Brain microvascular endothelial cell (primary cell): ENCODE data around the gene EXO1.

Source experiments
- DNase-seq: peaks from one replicate; pipeline ENCODE4 v3.0.0-alpha.2; 2020
- H3K27ac ChIP-seq: fragments of 250-450 bp; sonication (Bioruptor Pico); 2 replicates; pipeline ENCODE4 v1.5.1; 2020; ENCODE audit warnings: mild to moderate bottlenecking, moderate library complexity
- H3K27me3 ChIP-seq: fragments of 250-450 bp; sonication (Bioruptor Pico); replicated peaks from 2 replicates; pipeline ENCODE4 v1.5.1; 2020; ENCODE audit warnings: mild to moderate bottlenecking
- H3K36me3 ChIP-seq: fragments of 250-450 bp; sonication (Bioruptor Pico); replicated peaks from 2 replicates; pipeline ENCODE4 v1.5.1; 2020; ENCODE audit warnings: mild to moderate bottlenecking
- H3K4me3 ChIP-seq: 2 replicates; pipeline ENCODE4 v1.5.1; 2011; ENCODE audit warnings: low read depth, mild to moderate bottlenecking, control low read depth, low read length, moderate library complexity
- CTCF ChIP-seq: IDR thresholded peaks from 2 replicates; pipeline ENCODE4 v1.5.1; 2011; ENCODE audit warnings: low read depth, mild to moderate bottlenecking, moderate library complexity, low read length, control low read depth, inconsistent platforms; ENCODE audit errors: missing control alignments
- in situ Hi-C: cut with HindIII; loops from 2 replicates; pipeline ENCODE4 v1.10.0; 2017; ENCODE audit warnings: low sequenced_read_pairs, low pct_ligation_motif_present

Gene EXO1

GRCh38 chr1:241827264-241827663, 20.7 kb upstream of the EXO1 start:
- Histone ChIP-seq H3K4me3 (no peak overlapping the region), H3K36me3 (no peaks in the 10 kb centered on the region), H3K27ac (no peak overlapping the region), H3K27me3 (no peaks in the 10 kb centered on the region)
- in situ Hi-C loops = loop anchor here (25.0 kb wide), 1 partner anchor 290 kb away; the partner anchor contains the start of gene KMO
- TF ChIP-seq CTCF = no peak
- DNase-seq = no peak

- DNase-seq = no peak
- no peak overlapping the region for H3K27ac ChIP-seq
- in situ Hi-C loops = loop anchor here (25.0 kb wide), 1 partner anchor 291 kb away; the partner anchor contains the start of gene KMO
- no peak overlapping the region for H3K4me3 ChIP-seq
- H3K36me3 ChIP-seq = no peaks in the 10 kb centered on the region
- no peaks in the 10 kb centered on the region for H3K27me3 ChIP-seq
- no peak for TF ChIP-seq CTCF
These were observed 19.5 kb upstream of the EXO1 start for GRCh38 chr1:241828463-241829021.

- H3K4me3 ChIP-seq = no peak overlapping the region
- TF ChIP-seq CTCF = no peak
- in situ Hi-C loops = loop anchor here (25.0 kb wide), 1 partner anchor 292 kb away; the partner anchor contains the start of gene KMO
- H3K36me3 ChIP-seq = no peaks in the 10 kb centered on the region
- H3K27ac ChIP-seq = no peak overlapping the region
- no peaks in the 10 kb centered on the region for H3K27me3 ChIP-seq
- no peak for DNase-seq
These were observed 18.5 kb upstream of the EXO1 start for GRCh38 chr1:241829468-241829867.

- in situ Hi-C loops = loop anchor here (25.0 kb wide), 1 partner anchor 298 kb away; the partner anchor contains the start of gene KMO
- H3K36me3 ChIP-seq = no peaks in the 10 kb centered on the region
- no peaks in the 10 kb centered on the region for H3K27me3 ChIP-seq
- peak; percentile 71 for TF ChIP-seq CTCF
- peak; percentile 31 for DNase-seq
- no peak overlapping the region for H3K27ac ChIP-seq
- no peak overlapping the region for H3K4me3 ChIP-seq
These were observed 13.1 kb upstream of the EXO1 start for GRCh38 chr1:241834733-241835377.

- in situ Hi-C loops = loop anchor here (25.0 kb wide), 1 partner anchor 300 kb away; the partner anchor contains the start of gene KMO
- no peak for TF ChIP-seq CTCF
- no peak overlapping the region for H3K4me3 ChIP-seq
- H3K27ac ChIP-seq = no peak overlapping the region
- no peaks in the 10 kb centered on the region for H3K27me3 ChIP-seq
- no peak for DNase-seq
- no peaks in the 10 kb centered on the region for H3K36me3 ChIP-seq
These were observed 11.1 kb upstream of the EXO1 start for GRCh38 chr1:241836941-241837340.

GRCh38 chr1:241837416-241837815, 10.6 kb upstream of the EXO1 start:
- Histone ChIP-seq H3K27ac (peak overlapping the region; percentile 28), H3K27me3 (no peaks in the 10 kb centered on the region), H3K4me3 (no peak overlapping the region), H3K36me3 (no peaks in the 10 kb centered on the region)
- DNase-seq = no peak
- in situ Hi-C loops = loop anchor here (25.0 kb wide), 1 partner anchor 300 kb away; the partner anchor contains the start of gene KMO
- no peak for TF ChIP-seq CTCF
